Left lobe of liver (tissue), 2 donors: ENCODE measurements around the gene PSMA7. TPM values are rescaled to one million over a fixed set of nuclear protein-coding genes. Genes with fewer than 3 reads are reported as not detected.
"Not testable (repeated sequence)": the region's sequence is repeated elsewhere in the genome, so short reads cannot be mapped to it uniquely, and the experiment has no call there.

Experiments
- ATAC-seq: fragments of 200-7000 bp; cut with Tn5 transposase; one replicate; pipeline ENCODE4 v1.9.1; 2020; ENCODE audit warnings: mild to moderate bottlenecking, moderate library complexity
- DNase-seq: peaks from one replicate; pipeline ENCODE4 v3.0.0-alpha.2; 2020; ENCODE audit warnings: low spot score
- total RNA-seq: library from RNA; stranded (reverse); gene quantifications from one replicate; pipeline ENCODE4 v1.2.1, GENCODE V29; 2021
- donor health status: DM: no; HTN: no; CAD: no; lungs with moderate emphysema.
- donor health status: DM: no; HTN: yes; CAD: no.

PSMA7 gene
- total RNA-seq, 1 donor from 2014 or later, result 138 TPM

GRCh38 chr20:62156592-62157386 is 13.6 kb upstream of the PSMA7 start:
- ATAC-seq (peak; percentile 77), DNase-seq (no peak)

GRCh38 chr20:62156254-62156556 is 13.0 kb upstream of the PSMA7 start:
- DNase-seq (no peak), ATAC-seq (peak; percentile 16)

GRCh38 chr20:62155428-62156253 is 12.4 kb upstream of the PSMA7 start:
- ATAC-seq (peak; percentile 68), DNase-seq (peak; percentile 79)

- DNase-seq (no peak), ATAC-seq (no peak)
Observed at GRCh38 chr20:62151835-62152364, 8.7 kb upstream of the PSMA7 start.

- DNase-seq, result no peak
- no peak for ATAC-seq
Observed at GRCh38 chr20:62151225-62151624, 8.0 kb upstream of the PSMA7 start.

- ATAC-seq (no peak), DNase-seq (no peak)
Observed at GRCh38 chr20:62150310-62150575, 7.0 kb upstream of the PSMA7 start.

- DNase-seq (no peak), ATAC-seq (peak; percentile 18)
Observed at GRCh38 chr20:62149532-62150309, 6.5 kb upstream of the PSMA7 start.

GRCh38 chr20:62148908-62149314 is 5.7 kb upstream of the PSMA7 start:
- ATAC-seq (peak; percentile 15), DNase-seq (no peak)

- not testable (repeated sequence) for DNase-seq, ATAC-seq
Observed at GRCh38 chr20:62148383-62148782, 5.2 kb upstream of the PSMA7 start.

- ATAC-seq (no peak), DNase-seq (no peak)
Observed at GRCh38 chr20:62147528-62147927, 4.3 kb upstream of the PSMA7 start.

GRCh38 chr20:62147125-62147524 is 3.9 kb upstream of the PSMA7 start:
- DNase-seq (no peak), ATAC-seq (no peak)

- peak; percentile 86 for DNase-seq
Observed at GRCh38 chr20:62146019-62146755, 3.0 kb upstream of the PSMA7 start.

GRCh38 chr20:62145688-62146018 is 2.5 kb upstream of the PSMA7 start:
- DNase-seq (no peak), ATAC-seq (no peak)

More at GRCh38 chr20:62146019-62146755, 3.0 kb upstream of the PSMA7 start:
- peak; percentile 46 for ATAC-seq

GRCh38 chr20:62143957-62144825 is 997 bp upstream of the PSMA7 start:
- DNase-seq (peak; percentile 73), ATAC-seq (peak; percentile 32)

- ATAC-seq (no peak), DNase-seq (no peak)
Observed at GRCh38 chr20:62142252-62143080, 728 bp downstream of the PSMA7 start.

GRCh38 chr20:62141397-62142251 is 1.6 kb downstream of the PSMA7 start:
- no peak for DNase-seq

GRCh38 chr20:62141043-62141396 is 2.2 kb downstream of the PSMA7 start:
- ATAC-seq (no peak), DNase-seq (no peak)

More at GRCh38 chr20:62141397-62142251, 1.6 kb downstream of the PSMA7 start:
- ATAC-seq, result peak; percentile 5

GRCh38 chr20:62139636-62140035 is 3.6 kb downstream of the PSMA7 start:
- DNase-seq (no peak), ATAC-seq (no peak)
